ENCODE data around the gene WNT9A.

Gene WNT9A

DNA sequence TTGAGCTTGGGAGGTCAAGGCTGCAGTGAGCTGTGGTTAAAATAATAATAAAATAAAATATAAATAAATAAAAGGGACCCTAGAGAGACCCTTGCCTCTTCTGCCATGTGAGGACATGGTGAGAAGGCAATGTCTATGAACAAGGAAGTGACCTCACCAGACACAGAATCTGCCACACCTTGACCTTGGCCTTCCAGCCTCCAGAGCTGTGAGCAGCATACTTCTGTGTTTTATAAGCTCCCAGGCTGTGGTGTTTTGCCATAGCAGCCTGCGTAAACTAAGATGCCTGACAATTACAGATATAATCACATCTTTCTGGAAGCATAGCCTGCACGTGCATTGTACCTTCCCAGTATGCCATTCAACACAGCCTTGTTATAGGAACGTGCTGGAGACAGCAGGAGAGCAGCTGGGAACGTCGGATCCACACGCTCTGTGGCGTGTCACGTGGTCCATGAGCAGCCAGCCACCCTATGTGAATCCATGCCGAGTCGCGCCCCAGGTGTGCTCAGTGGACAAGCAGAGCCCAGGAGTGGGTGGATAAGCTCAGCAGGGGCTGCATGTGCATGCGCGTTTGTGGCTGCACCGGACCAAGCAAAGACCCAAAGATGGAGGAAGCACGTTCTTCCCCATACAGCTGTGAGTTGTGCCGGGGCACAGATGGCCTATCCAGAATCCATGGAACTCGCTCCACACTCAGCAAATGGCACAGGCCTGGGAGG is 17.8 kb downstream of the WNT9A start:
- no peaks in the 10 kb centered on the region for H3K36me3 Mint-ChIP-seq (ENCODE audit: insufficient read depth)
- ATAC-seq (replicated peaks; ENCODE audit: extremely low read depth, poor library complexity, severe bottlenecking) (no peak), DNase-seq (ENCODE audit: low spot score in 2 of 2) (no peak)
- no peaks in the 10 kb centered on the region for H3K27me3 Mint-ChIP-seq
- H3K4me3 Mint-ChIP-seq, result no peak overlapping the region
- H3K9me3 Mint-ChIP-seq, result peaks cover 3% of the 10 kb centered on the region
- no peak overlapping the region for H3K27ac Mint-ChIP-seq (ENCODE audit: low read depth)
- H3K4me1 Mint-ChIP-seq, result peaks cover 11% of the 10 kb centered on the region

DNA sequence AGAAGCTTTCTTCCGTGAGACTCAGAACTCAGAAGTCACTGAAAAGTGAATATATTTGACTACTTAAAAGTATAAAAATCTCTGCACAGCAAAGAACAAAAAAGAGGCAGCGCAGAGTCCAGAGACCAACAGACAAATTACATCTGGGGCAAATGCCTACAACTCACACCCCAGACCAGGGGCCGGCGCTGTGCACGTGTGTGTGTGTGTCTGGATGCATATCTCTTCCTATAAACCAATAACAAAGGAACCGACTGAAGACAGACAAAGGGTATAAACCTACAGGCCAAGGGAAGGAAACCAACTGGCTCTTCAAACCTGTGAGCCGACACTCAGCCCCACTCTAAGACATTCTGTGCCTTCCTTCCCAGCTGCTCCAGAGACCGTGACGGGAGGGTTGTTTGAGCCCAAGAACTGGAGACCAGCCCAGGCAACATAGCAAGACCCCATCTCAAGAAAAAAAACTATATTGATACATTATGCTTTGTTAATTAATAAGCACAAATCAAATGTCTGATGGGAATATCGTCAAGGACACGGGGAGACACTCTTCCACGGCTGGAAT is 18.8 kb downstream of the WNT9A start:
- Mint-ChIP-seq H3K9me3 (no peaks in the 10 kb centered on the region), H3K27ac (ENCODE audit: low read depth) (no peak overlapping the region), H3K4me3 (no peak overlapping the region), H3K4me1 (peaks cover 5% of the 10 kb centered on the region), H3K27me3 (no peaks in the 10 kb centered on the region), H3K36me3 (ENCODE audit: insufficient read depth) (no peaks in the 10 kb centered on the region)
- ATAC-seq (replicated peaks; ENCODE audit: extremely low read depth, poor library complexity, severe bottlenecking) (no peak), DNase-seq (ENCODE audit: low spot score in 2 of 2) (no peak)

DNA sequence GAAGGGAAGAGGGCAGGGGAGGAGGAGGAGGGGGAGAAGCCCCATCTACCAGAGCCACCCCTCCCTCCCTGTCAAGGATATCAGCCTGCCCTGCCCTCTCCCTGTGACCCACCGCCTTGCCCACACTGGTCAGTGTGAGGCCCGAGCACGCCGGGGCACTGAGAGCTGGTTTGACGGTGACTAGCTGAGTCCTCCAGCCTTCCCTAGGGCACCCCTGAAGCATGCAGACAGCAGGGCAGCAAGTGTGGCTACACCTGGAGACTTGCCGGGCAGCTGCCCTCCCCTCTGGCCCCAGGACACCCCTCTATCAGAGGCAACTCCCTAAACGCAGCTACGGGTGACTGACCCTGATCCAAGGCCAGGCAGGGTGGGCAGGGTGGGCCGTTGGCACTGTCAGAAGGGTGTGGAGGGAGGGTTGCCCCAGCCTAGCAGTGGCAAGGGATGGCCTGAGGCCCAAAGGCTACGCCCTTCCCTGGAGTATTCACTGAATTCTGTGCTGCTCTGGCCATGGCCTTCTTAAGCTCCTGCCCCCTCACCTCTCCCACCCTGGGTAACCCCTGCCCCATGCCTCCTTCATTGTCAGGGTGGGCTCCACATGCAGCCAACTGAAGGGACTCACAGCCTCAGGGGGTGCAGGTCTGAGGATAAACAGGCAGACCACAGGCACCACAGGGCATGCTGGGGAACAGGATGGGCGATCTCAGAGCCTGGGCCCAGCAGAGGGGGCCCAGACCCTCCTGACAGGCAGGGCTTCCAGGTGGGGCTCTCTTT is 19.6 kb downstream of the WNT9A start:
- no peak for DNase-seq (ENCODE audit: low spot score in 2 of 2)
- Mint-ChIP-seq H3K36me3 (ENCODE audit: insufficient read depth) (no peaks in the 10 kb centered on the region), H3K4me3 (no peak overlapping the region), H3K27ac (ENCODE audit: low read depth) (no peak overlapping the region), H3K27me3 (no peaks in the 10 kb centered on the region), H3K4me1 (peaks cover 5% of the 10 kb centered on the region), H3K9me3 (no peaks in the 10 kb centered on the region)
- ATAC-seq (replicated peaks; ENCODE audit: extremely low read depth, poor library complexity, severe bottlenecking), result no peak

DNA sequence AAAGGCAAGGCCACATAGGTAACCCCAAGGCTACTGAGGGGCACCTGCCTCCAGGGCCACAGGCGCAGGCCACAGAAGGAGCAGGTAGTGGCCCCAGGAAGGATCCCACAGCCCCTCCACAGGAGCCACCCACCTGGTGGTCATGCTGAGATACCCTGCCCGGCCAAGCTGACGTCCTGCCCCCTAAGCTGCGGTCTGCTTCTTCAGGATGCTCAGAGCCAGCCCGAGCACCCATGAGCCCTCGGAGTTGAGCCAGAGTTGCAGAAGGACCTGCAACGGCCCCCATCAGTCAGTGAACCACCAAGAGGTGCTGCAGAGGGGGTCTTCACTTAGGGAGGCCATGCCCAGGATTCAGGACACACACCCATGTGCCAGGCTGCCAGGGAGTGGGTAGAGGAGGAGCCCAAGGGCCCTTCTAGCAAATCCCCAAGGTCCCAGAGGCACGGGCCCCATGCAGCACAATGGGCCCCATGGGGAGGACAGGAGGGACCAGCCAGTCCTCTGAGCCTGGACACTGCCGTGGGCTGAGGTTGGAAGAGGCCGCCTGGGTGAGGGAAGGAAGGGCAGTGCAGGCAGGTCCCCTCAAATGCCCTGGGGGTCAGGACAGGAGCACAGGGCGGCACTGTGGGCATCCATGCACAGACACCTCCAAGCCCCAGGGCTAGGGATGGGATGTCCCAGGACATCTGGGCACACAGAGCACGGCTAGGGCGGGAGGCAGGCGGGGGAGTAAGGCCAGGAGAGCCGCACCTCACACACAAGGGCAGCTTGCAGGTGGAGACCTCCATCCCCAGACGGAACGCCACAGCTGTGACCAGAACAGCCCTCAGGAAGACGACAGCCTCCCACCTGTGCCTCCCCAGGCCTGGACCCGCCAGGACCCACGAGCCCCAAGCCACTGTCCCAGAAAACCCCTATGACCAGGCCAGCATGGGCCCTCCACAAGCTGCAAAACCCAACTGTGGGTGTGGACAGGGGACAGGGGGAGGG is 20.5 kb downstream of the WNT9A start:
- H3K9me3 Mint-ChIP-seq, result no peaks in the 10 kb centered on the region
- H3K4me1 Mint-ChIP-seq, result peaks cover 2% of the 10 kb centered on the region
- ATAC-seq (replicated peaks; ENCODE audit: extremely low read depth, poor library complexity, severe bottlenecking), result no peak
- H3K4me3 Mint-ChIP-seq, result no peak overlapping the region
- no peak for DNase-seq (ENCODE audit: low spot score in 2 of 2)
- H3K27ac Mint-ChIP-seq (ENCODE audit: low read depth), result no peak overlapping the region
- H3K27me3 Mint-ChIP-seq, result no peaks in the 10 kb centered on the region
- H3K36me3 Mint-ChIP-seq (ENCODE audit: insufficient read depth), result no peaks in the 10 kb centered on the region

DNA sequence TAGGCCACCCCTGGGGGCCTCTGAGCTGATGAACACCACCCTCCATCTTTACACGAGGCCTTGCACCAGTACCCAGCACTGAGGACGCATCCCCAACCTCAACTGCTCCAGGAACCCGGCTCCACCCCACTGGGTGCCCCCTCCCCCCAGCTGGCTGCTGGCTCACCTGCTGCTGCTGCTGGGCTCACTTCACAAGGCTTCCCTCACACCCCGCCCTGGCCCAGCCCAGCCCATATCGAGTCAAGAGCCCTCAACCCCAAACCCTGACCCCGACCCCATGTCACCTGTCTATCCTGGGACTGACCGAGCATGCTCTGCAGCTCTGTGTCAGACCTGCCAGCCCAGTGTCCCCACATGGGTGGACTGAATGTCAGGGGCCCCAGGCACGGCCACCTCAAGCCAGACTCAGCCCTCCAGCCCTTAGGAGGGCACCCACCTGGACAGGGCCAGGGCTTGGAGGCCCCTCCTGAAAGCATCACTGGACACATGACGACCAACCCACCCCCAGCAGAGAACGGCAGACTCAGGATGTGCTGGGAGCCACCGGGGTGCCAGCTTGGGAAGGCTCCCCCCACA is 21.4 kb downstream of the WNT9A start:
- no peaks in the 10 kb centered on the region for H3K36me3 Mint-ChIP-seq (ENCODE audit: insufficient read depth)
- H3K4me1 Mint-ChIP-seq, result no peaks in the 10 kb centered on the region
- H3K27me3 Mint-ChIP-seq, result no peaks in the 10 kb centered on the region

DNA sequence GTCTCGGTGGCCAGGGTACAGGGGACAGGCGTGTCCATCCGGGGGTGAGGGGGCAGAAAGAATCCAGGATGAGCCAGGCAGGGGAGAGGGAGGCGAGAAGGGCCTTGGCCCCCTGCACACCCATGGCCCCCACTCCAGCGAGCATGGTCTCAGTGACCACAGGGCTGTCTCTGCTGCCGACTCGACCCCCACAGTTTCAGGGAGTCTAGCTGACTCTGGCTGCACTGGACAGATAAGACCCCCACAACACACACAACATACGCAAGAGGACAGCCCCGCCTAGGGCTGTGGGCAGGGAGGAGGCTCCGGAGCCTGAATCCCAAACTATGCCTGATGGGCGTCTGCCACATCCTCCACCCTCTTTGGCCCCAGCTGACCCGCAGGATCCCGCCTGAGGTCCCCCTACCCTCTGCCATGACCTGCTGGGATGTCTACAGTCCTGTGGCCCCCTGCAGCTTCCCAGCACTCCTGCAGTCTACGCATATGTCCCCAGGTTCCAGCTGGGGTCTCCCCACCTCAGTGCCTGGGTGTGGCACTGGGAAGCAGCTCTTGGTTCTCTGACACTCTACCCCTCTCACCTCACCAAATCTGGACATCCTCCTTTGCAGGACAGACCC is 22.0 kb downstream of the WNT9A start:
- Mint-ChIP-seq H3K9me3 (no peaks in the 10 kb centered on the region), H3K27me3 (no peaks in the 10 kb centered on the region), H3K4me1 (no peaks in the 10 kb centered on the region), H3K36me3 (ENCODE audit: insufficient read depth) (no peaks in the 10 kb centered on the region), H3K27ac (ENCODE audit: low read depth) (no peak overlapping the region), H3K4me3 (no peak overlapping the region)
- DNase-seq (ENCODE audit: low spot score in 2 of 2) (no peak), ATAC-seq (replicated peaks; ENCODE audit: extremely low read depth, poor library complexity, severe bottlenecking) (no peak)

More for the DNA sequence above, 21.4 kb downstream of the WNT9A start:
- no peak for DNase-seq (ENCODE audit: low spot score in 2 of 2)
- no peak for ATAC-seq (replicated peaks; ENCODE audit: extremely low read depth, poor library complexity, severe bottlenecking)
- no peaks in the 10 kb centered on the region for H3K9me3 Mint-ChIP-seq
- H3K4me3 Mint-ChIP-seq, result no peak overlapping the region
- H3K27ac Mint-ChIP-seq (ENCODE audit: low read depth), result no peak overlapping the region

DNA sequence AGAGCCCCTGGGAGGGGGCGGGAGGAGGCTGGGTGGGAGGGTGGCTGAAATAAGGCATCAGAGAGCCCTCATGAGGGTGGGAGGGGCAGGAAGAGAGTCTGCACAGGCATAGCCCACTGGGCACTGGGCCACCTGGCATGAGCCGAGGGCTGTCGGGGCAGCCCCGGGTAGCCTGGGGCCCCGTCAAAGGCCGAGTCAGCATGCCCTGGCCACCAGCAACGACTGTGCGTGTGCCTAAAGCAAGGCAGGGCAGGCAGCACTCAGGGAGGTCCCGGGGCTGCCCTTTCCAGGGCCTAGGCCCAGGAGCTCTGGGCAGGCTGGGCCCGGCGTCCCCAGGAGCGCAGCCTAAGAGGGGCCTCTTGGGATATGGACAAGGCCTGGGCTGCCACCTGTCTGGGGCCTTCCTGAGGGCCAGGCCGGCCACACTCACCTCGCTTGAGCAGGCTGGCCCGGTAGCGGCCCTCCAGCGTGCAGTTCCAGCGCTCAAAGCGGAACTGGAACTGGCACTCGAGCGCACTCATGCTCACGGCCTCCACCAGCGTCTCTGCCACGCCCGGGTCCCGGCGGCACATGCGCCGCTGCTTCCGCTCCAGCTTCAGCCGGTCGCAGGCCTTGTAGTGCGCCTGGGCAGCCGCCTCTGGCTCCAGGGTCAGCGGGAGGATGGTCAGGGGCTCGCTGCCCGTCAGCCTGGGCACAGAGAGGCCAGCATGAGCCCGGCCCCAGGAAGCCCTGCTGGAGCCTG is 22.7 kb downstream of the WNT9A start:
- Mint-ChIP-seq H3K27me3 (no peaks in the 10 kb centered on the region), H3K27ac (ENCODE audit: low read depth) (no peak overlapping the region), H3K4me1 (no peaks in the 10 kb centered on the region)

DNA sequence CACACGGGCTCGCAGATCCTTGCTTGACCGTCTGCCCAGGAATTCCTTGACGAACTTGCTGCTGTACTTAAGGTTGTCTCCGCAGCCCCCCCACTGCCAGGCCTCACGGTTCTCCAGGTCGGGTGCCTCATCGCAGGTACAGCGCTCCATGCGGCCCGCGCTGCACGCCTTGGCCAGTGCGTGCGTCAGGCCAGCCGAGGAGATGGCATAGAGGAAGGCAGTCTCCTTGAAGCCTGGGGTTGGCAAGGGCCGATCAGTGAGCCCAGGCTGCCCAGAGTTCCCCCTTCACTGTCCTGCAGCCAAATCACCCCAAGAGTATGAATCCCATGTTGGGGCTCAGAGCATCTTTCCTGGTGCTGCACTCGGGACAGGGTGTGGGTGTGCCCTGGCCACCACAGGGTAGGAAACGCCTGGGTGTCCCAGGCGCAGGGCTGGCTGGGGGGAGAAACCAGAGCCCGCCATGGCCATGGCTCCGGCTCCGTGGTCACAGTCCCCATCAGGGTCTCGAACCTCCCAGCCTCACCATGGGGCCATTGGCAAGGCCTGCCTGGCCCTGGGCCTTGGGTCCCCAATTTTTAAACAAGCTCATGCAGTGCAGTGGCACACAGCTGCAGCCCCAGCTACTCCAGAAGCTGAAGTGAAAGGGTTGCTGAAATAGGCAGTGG is 23.4 kb downstream of the WNT9A start:
- no peak overlapping the region for H3K4me3 Mint-ChIP-seq
- no peaks in the 10 kb centered on the region for H3K4me1 Mint-ChIP-seq
- no peak for ATAC-seq (replicated peaks; ENCODE audit: extremely low read depth, poor library complexity, severe bottlenecking)
- H3K27ac Mint-ChIP-seq (ENCODE audit: low read depth), result no peak overlapping the region
- H3K36me3 Mint-ChIP-seq (ENCODE audit: insufficient read depth), result no peaks in the 10 kb centered on the region
- no peaks in the 10 kb centered on the region for H3K27me3 Mint-ChIP-seq
- no peaks in the 10 kb centered on the region for H3K9me3 Mint-ChIP-seq
- DNase-seq (ENCODE audit: low spot score in 2 of 2), result no peak

More for the DNA sequence above, 22.7 kb downstream of the WNT9A start:
- no peaks in the 10 kb centered on the region for H3K36me3 Mint-ChIP-seq (ENCODE audit: insufficient read depth)
- ATAC-seq (replicated peaks; ENCODE audit: extremely low read depth, poor library complexity, severe bottlenecking), result no peak
- no peak for DNase-seq (ENCODE audit: low spot score in 2 of 2)
- H3K4me3 Mint-ChIP-seq, result no peak overlapping the region
- no peaks in the 10 kb centered on the region for H3K9me3 Mint-ChIP-seq

DNA sequence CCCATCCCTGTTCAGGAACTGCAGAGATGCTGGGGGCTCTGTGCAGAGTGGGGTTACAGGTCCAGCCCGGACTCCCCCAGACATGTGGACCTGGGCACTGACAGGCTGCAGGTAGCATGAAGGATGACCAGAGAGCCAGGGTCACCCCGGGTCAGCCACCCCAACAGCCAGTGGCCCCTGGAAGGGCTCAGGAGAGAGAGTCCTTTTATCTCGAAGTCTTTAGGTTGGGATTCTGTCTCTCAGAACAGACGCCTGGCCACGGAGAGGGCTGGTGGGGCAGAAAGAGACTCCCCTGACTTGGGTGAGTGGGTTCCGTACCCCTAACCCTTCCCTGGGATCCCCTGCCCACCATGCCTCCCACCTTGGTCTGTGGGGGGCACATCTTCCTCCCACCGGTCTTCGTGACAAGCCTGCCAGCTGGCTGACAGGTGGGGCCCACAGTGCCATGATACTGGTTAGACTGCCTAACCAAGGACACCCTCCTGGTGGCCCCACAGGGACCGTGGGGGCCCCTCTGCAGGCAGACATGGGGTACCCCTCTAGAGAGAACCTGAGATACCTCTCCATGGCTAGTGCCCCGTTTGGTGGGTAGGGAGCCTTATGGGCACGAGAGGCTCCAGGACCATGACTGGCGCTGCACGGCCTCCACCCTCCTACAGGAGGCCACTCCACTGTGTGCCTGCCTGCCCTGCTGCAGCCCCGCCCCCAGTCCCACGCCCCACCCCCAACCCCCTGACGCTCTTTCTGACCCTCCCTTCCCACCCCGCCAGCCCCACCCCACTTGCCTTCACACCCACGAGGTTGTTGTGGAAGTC is 24.2 kb downstream of the WNT9A start:
- Mint-ChIP-seq H3K27ac (ENCODE audit: low read depth) (no peak overlapping the region), H3K4me3 (no peak overlapping the region), H3K4me1 (no peaks in the 10 kb centered on the region), H3K36me3 (ENCODE audit: insufficient read depth) (no peaks in the 10 kb centered on the region), H3K9me3 (no peaks in the 10 kb centered on the region), H3K27me3 (no peaks in the 10 kb centered on the region)
- no peak for DNase-seq (ENCODE audit: low spot score in 2 of 2)
- ATAC-seq (replicated peaks; ENCODE audit: extremely low read depth, poor library complexity, severe bottlenecking), result no peak

DNA sequence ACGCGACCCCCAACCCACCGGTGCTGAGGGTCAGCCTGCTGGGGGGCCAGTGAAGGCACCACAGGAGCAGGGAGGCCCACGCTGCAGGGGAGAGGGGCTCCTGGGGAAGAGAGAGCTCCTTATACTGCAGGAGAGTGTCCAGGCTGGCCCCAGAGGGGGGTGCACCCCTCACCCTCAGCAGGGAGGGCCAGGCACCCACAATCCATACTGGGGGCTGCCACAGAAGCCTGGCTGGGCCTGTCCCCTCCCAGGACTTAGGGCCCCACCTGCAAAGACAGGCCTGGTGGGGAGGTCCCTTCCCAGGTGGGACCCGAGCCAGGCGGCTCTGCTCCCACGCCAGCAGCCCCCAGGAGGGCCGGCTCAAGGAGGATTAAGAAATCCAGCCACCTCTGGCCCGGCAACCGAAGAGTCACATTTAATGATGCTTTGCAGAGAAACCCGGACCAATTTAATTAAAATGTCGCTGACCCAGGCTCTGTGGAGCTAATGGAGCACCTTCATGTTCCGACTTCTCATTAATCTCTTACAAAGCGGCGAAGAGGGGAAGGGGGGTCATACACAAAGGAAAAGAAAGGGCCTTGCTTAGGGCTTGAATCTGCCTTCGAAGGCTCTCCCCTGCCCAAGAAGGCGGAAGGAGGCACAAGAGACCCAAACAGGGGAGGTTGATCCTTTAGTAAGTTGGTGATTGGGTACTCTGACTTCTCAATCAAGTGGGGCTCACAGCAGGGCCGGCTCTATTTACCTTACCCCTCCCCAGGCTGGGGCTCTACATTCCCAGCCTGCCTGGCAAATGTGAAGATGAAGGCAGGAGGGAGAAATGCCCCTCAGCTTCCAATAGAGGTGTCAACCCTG is 25.0 kb downstream of the WNT9A start:
- no peaks in the 10 kb centered on the region for H3K4me1 Mint-ChIP-seq
- H3K27ac Mint-ChIP-seq (ENCODE audit: low read depth), result no peak overlapping the region
- H3K4me3 Mint-ChIP-seq, result no peak overlapping the region
- H3K27me3 Mint-ChIP-seq, result no peaks in the 10 kb centered on the region
- ATAC-seq (replicated peaks; ENCODE audit: extremely low read depth, poor library complexity, severe bottlenecking) (no peak), DNase-seq (ENCODE audit: low spot score in 2 of 2) (no peak)
- no peaks in the 10 kb centered on the region for H3K9me3 Mint-ChIP-seq
- no peaks in the 10 kb centered on the region for H3K36me3 Mint-ChIP-seq (ENCODE audit: insufficient read depth)

All from central memory CD8-positive, alpha-beta T cell (primary cell).